SK-N-SH (cell line): ENCODE results near the gene MSH2.
"Not testable (repeated sequence)": the region's sequence is repeated elsewhere in the genome, so short reads cannot be mapped to it uniquely, and the experiment has no call there.

Source experiments
- NRF1 ChIP-seq: IDR thresholded peaks from 2 replicates; pipeline ENCODE4 v1.6.1; 2012; ENCODE audit warnings: low read depth, mild to moderate bottlenecking, low read length
- POLR2AphosphoS5 ChIP-seq: IDR thresholded peaks from 2 replicates; pipeline ENCODE4 v1.6.1; 2012; ENCODE audit warnings: low read depth, low read length
- RXRA ChIP-seq: IDR thresholded peaks from 2 replicates; pipeline ENCODE4 v1.4.0; 2012; ENCODE audit warnings: low read depth, mild to moderate bottlenecking, borderline replicate concordance
- TEAD4 ChIP-seq: IDR thresholded peaks from 2 replicates; pipeline ENCODE4 v1.4.0; 2012; ENCODE audit warnings: mild to moderate bottlenecking, borderline replicate concordance; ENCODE audit not compliant: insufficient read depth
- TF ChIP-seq, protein P1 (sequence below): fragments of 200-600 bp; sonication (generic); IDR thresholded peaks from 2 replicates; pipeline ENCODE4 v1.6.1; 2017; ENCODE audit warnings: antibody characterized with exemption, mild to moderate bottlenecking, moderate library complexity

DNA sequence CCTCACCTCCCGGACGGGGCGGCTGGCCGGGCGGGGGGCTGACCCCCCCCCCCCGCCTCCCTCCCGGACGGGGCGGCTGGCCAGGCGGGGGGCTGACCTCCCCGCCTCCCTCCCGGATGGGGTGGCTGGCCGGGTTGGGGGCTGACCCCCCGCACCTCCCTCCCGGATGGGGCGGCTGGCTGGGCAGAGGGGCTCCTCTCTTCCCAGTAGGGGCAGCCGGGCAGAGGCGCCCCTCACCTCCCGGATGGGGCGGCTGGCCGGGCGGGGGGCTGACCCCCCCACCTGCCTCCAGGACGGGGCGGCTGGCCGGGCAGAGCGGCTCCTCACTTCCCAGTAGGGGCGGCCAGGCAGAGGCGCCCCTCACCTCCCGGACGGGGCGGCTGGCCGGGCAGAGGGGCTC, 30.1 kb downstream of the MSH2 start:
- TF ChIP-seq POLR2AphosphoS5, NRF1, TEAD4, RXRA: not testable (repeated sequence)
- TF ChIP-seq, protein P1, sequence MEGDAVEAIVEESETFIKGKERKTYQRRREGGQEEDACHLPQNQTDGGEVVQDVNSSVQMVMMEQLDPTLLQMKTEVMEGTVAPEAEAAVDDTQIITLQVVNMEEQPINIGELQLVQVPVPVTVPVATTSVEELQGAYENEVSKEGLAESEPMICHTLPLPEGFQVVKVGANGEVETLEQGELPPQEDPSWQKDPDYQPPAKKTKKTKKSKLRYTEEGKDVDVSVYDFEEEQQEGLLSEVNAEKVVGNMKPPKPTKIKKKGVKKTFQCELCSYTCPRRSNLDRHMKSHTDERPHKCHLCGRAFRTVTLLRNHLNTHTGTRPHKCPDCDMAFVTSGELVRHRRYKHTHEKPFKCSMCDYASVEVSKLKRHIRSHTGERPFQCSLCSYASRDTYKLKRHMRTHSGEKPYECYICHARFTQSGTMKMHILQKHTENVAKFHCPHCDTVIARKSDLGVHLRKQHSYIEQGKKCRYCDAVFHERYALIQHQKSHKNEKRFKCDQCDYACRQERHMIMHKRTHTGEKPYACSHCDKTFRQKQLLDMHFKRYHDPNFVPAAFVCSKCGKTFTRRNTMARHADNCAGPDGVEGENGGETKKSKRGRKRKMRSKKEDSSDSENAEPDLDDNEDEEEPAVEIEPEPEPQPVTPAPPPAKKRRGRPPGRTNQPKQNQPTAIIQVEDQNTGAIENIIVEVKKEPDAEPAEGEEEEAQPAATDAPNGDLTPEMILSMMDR = not testable (repeated sequence)
